ENCODE data around the gene NOTCH2.
"Not testable (repeated sequence)": the region's sequence is repeated elsewhere in the genome, so short reads cannot be mapped to it uniquely, and the experiment has no call there.

NOTCH2 gene

GRCh38 chr1:119981986-119982815, 87.3 kb downstream of the NOTCH2 start:
- no peak overlapping the region for H3K4me3 ChIP-seq (ENCODE audit: low read length)
- H3K27me3 ChIP-seq (ENCODE audit: control insufficient read depth, insufficient read depth, low read length) = no peaks in the 10 kb centered on the region
- H3K9me3 ChIP-seq (ENCODE audit: control insufficient read depth, low read length) = no peaks in the 10 kb centered on the region
- H3K4me1 ChIP-seq (ENCODE audit: control insufficient read depth, insufficient read depth, low read length) = no peaks in the 10 kb centered on the region
- no peak overlapping the region for H3K9ac ChIP-seq (ENCODE audit: low read length)
- H3K36me3 ChIP-seq (ENCODE audit: control insufficient read depth, insufficient read depth, low read length) = no peaks in the 10 kb centered on the region

- no peaks in the 10 kb centered on the region for H3K4me1 ChIP-seq (ENCODE audit: control insufficient read depth, insufficient read depth, low read length)
Measured at GRCh38 chr1:119981496-119981895, 88.0 kb downstream of the NOTCH2 start.

GRCh38 chr1:119978018-119978505, 91.4 kb downstream of the NOTCH2 start:
- no peak overlapping the region for H3K9ac ChIP-seq (ENCODE audit: low read length)
- no peaks in the 10 kb centered on the region for H3K4me1 ChIP-seq (ENCODE audit: control insufficient read depth, insufficient read depth, low read length)
- no peak overlapping the region for H3K4me3 ChIP-seq (ENCODE audit: low read length)

More at GRCh38 chr1:119981496-119981895, 88.0 kb downstream of the NOTCH2 start:
- no peaks in the 10 kb centered on the region for H3K27me3 ChIP-seq (ENCODE audit: control insufficient read depth, insufficient read depth, low read length)
- no peak overlapping the region for H3K4me3 ChIP-seq (ENCODE audit: low read length)
- H3K9ac ChIP-seq (ENCODE audit: low read length) = no peak overlapping the region
- no peaks in the 10 kb centered on the region for H3K36me3 ChIP-seq (ENCODE audit: control insufficient read depth, insufficient read depth, low read length)
- H3K9me3 ChIP-seq (ENCODE audit: control insufficient read depth, low read length) = no peaks in the 10 kb centered on the region

GRCh38 chr1:119977113-119977736, 92.2 kb downstream of the NOTCH2 start:
- H3K27me3 ChIP-seq (ENCODE audit: control insufficient read depth, insufficient read depth, low read length); H3K4me3 ChIP-seq (ENCODE audit: low read length); H3K4me1 ChIP-seq (ENCODE audit: control insufficient read depth, insufficient read depth, low read length): not testable (repeated sequence)

More at GRCh38 chr1:119978018-119978505, 91.4 kb downstream of the NOTCH2 start:
- no peaks in the 10 kb centered on the region for H3K9me3 ChIP-seq (ENCODE audit: control insufficient read depth, low read length)
- no peaks in the 10 kb centered on the region for H3K36me3 ChIP-seq (ENCODE audit: control insufficient read depth, insufficient read depth, low read length)
- no peaks in the 10 kb centered on the region for H3K27me3 ChIP-seq (ENCODE audit: control insufficient read depth, insufficient read depth, low read length)

GRCh38 chr1:119975582-119976254, 93.7 kb downstream of the NOTCH2 start:
- not testable (repeated sequence) for H3K9ac ChIP-seq (ENCODE audit: low read length); H3K4me3 ChIP-seq (ENCODE audit: low read length); H3K36me3 ChIP-seq (ENCODE audit: control insufficient read depth, insufficient read depth, low read length); H3K27me3 ChIP-seq (ENCODE audit: control insufficient read depth, insufficient read depth, low read length); H3K9me3 ChIP-seq (ENCODE audit: control insufficient read depth, low read length); H3K4me1 ChIP-seq (ENCODE audit: control insufficient read depth, insufficient read depth, low read length)

More at GRCh38 chr1:119977113-119977736, 92.2 kb downstream of the NOTCH2 start:
- not testable (repeated sequence) for H3K36me3 ChIP-seq (ENCODE audit: control insufficient read depth, insufficient read depth, low read length); H3K9ac ChIP-seq (ENCODE audit: low read length); H3K9me3 ChIP-seq (ENCODE audit: control insufficient read depth, low read length)

GRCh38 chr1:119975006-119975405, 94.5 kb downstream of the NOTCH2 start:
- H3K9ac ChIP-seq (ENCODE audit: low read length) = no peak overlapping the region
- H3K27me3 ChIP-seq (ENCODE audit: control insufficient read depth, insufficient read depth, low read length) = no peaks in the 10 kb centered on the region
- no peaks in the 10 kb centered on the region for H3K9me3 ChIP-seq (ENCODE audit: control insufficient read depth, low read length)
- H3K4me3 ChIP-seq (ENCODE audit: low read length) = no peak overlapping the region
- no peaks in the 10 kb centered on the region for H3K36me3 ChIP-seq (ENCODE audit: control insufficient read depth, insufficient read depth, low read length)
- H3K4me1 ChIP-seq (ENCODE audit: control insufficient read depth, insufficient read depth, low read length) = no peaks in the 10 kb centered on the region

GRCh38 chr1:119974013-119974412, 95.4 kb downstream of the NOTCH2 start:
- H3K4me3 ChIP-seq (ENCODE audit: low read length) = no peak overlapping the region
- no peaks in the 10 kb centered on the region for H3K36me3 ChIP-seq (ENCODE audit: control insufficient read depth, insufficient read depth, low read length)
- H3K27me3 ChIP-seq (ENCODE audit: control insufficient read depth, insufficient read depth, low read length) = no peaks in the 10 kb centered on the region
- no peak overlapping the region for H3K9ac ChIP-seq (ENCODE audit: low read length)
- no peaks in the 10 kb centered on the region for H3K4me1 ChIP-seq (ENCODE audit: control insufficient read depth, insufficient read depth, low read length)
- H3K9me3 ChIP-seq (ENCODE audit: control insufficient read depth, low read length) = no peaks in the 10 kb centered on the region

- H3K9ac ChIP-seq (ENCODE audit: low read length) = no peak overlapping the region
- H3K9me3 ChIP-seq (ENCODE audit: control insufficient read depth, low read length) = no peaks in the 10 kb centered on the region
- no peaks in the 10 kb centered on the region for H3K36me3 ChIP-seq (ENCODE audit: control insufficient read depth, insufficient read depth, low read length)
- no peaks in the 10 kb centered on the region for H3K4me1 ChIP-seq (ENCODE audit: control insufficient read depth, insufficient read depth, low read length)
- no peaks in the 10 kb centered on the region for H3K27me3 ChIP-seq (ENCODE audit: control insufficient read depth, insufficient read depth, low read length)
- no peak overlapping the region for H3K4me3 ChIP-seq (ENCODE audit: low read length)
Measured at GRCh38 chr1:119971710-119972570, 97.5 kb downstream of the NOTCH2 start.

- H3K9ac ChIP-seq (ENCODE audit: low read length) = no peak overlapping the region
- H3K4me3 ChIP-seq (ENCODE audit: low read length) = no peak overlapping the region
- no peaks in the 10 kb centered on the region for H3K36me3 ChIP-seq (ENCODE audit: control insufficient read depth, insufficient read depth, low read length)
- H3K9me3 ChIP-seq (ENCODE audit: control insufficient read depth, low read length) = no peaks in the 10 kb centered on the region
- H3K27me3 ChIP-seq (ENCODE audit: control insufficient read depth, insufficient read depth, low read length) = no peaks in the 10 kb centered on the region
- no peaks in the 10 kb centered on the region for H3K4me1 ChIP-seq (ENCODE audit: control insufficient read depth, insufficient read depth, low read length)
Measured at GRCh38 chr1:119968601-119969000, 100.9 kb downstream of the NOTCH2 start.

- Histone ChIP-seq H3K9ac (ENCODE audit: low read length) (no peak overlapping the region), H3K9me3 (ENCODE audit: control insufficient read depth, low read length) (no peaks in the 10 kb centered on the region), H3K27me3 (ENCODE audit: control insufficient read depth, insufficient read depth, low read length) (no peaks in the 10 kb centered on the region), H3K4me3 (ENCODE audit: low read length) (no peak overlapping the region), H3K36me3 (ENCODE audit: control insufficient read depth, insufficient read depth, low read length) (no peaks in the 10 kb centered on the region), H3K4me1 (ENCODE audit: control insufficient read depth, insufficient read depth, low read length) (no peaks in the 10 kb centered on the region)
Measured at GRCh38 chr1:119968068-119968492, 101.4 kb downstream of the NOTCH2 start.

GRCh38 chr1:119966681-119967080, 102.8 kb downstream of the NOTCH2 start:
- no peak overlapping the region for H3K4me3 ChIP-seq (ENCODE audit: low read length)
- no peaks in the 10 kb centered on the region for H3K9me3 ChIP-seq (ENCODE audit: control insufficient read depth, low read length)
- H3K36me3 ChIP-seq (ENCODE audit: control insufficient read depth, insufficient read depth, low read length) = no peaks in the 10 kb centered on the region
- H3K9ac ChIP-seq (ENCODE audit: low read length) = no peak overlapping the region
- H3K4me1 ChIP-seq (ENCODE audit: control insufficient read depth, insufficient read depth, low read length) = no peaks in the 10 kb centered on the region
- no peaks in the 10 kb centered on the region for H3K27me3 ChIP-seq (ENCODE audit: control insufficient read depth, insufficient read depth, low read length)

All from mucosa of stomach (tissue), 1 donor.